ENCODE measurements around the gene E2F6.
A peak's percentile ranks its signal among the peaks of the same experiment; 100 is the strongest.
"Not testable (repeated sequence)": the region's sequence is repeated elsewhere in the genome, so short reads cannot be mapped to it uniquely, and the experiment has no call there.

E2F6 gene

GRCh38 chr2:11416186-11416585, 49.8 kb downstream of the E2F6 start:
- no peak for DNase-seq

GRCh38 chr2:11414372-11415124, 51.4 kb downstream of the E2F6 start:
- peak in 1 of 58 donors; percentile 25 for DNase-seq

DNA sequence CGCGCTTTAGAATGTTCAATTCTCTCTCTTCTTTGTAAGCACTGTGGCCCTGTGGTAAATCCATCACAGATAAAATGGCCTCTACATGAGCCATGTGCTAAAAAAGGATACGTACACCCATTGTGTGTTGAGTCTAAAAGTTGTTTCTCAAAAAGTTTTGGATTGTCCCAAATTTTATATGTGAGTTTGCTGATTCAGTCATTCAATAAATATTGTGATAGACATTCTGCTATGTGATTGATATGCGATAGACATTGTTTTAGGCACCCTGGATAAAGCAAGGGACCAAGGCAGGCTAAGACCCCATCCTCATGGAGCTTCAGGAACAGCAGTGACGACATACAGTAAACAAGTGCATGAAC, 53.5 kb downstream of the E2F6 start:
- DNase-seq: no peak

- peak in 19 of 58 donors; percentile 4 to 54 (median 26) for DNase-seq
Observed at GRCh38 chr2:11411768-11412448, 54.1 kb downstream of the E2F6 start.

DNA sequence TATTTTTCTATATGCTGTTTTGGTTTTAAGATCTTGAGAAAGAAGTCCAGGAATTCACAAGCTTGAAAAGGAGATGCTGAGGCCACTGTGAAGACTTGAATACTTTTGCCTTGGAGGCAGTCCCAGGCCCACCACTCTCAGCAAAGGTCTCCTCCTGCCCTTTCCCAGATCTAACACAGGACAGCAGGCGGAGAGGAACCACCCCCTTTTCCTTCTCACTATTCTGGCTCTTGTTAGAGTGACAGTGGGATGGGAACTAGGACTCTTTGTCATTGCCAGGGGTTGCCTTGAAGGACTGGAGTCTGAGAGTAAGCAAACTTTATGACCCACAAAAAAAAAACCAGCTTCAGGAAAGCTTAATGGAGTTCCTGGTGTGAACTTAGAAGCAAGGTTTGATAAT, 54.7 kb downstream of the E2F6 start:
- no peak for DNase-seq

DNA sequence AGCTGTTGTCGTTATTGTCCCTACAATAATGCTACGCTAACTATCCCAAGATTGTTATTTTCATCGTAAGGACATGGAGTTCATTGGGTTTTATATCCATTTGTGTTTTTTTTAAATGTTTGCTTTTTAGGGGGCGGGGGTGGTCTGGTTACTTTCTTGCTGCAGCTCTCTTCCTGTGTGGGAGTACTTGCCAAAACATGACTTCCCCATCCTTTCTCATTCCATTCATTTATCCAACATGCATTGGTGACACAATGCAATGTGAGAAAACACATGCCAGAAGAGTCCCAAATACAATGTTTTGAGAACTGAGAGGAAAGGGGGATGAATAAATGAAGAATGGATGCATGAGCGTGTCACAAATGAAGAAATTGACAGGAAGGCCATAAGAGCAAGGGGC, 55.9 kb downstream of the E2F6 start:
- DNase-seq: no peak

GRCh38 chr2:11409572-11409959, 56.4 kb downstream of the E2F6 start:
- no peak for DNase-seq

DNA sequence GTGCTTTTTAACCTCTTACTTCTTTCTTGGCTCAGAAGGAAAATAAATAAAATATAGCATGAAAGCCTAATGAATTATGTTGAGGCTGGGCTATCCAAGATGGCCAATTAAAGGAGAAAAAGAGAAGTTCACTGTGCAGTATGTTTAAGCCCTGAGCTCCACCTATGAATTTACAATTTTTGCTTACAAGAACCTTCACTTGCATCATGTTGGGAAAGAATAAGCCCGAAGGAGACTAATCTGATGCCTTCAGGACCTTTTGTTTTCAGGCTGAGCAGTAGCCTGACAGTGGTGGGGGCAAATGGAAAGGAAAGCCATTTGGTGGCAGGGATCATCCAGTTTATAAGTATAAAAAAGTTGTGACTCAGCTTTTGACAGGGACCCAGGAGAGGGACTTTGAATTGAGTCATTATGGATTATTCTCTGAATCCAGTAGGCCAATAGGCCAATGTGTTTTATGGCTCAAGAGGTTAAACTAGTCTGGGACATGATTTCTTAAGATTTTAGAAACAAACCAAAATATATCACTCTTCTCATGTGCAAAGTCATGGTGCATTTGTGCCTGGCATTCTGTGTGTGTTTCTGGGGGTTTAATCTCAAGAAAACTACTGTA, 56.9 kb downstream of the E2F6 start:
- DNase-seq: no peak

GRCh38 chr2:11407413-11407812, 58.5 kb downstream of the E2F6 start:
- DNase-seq: no peak

DNA sequence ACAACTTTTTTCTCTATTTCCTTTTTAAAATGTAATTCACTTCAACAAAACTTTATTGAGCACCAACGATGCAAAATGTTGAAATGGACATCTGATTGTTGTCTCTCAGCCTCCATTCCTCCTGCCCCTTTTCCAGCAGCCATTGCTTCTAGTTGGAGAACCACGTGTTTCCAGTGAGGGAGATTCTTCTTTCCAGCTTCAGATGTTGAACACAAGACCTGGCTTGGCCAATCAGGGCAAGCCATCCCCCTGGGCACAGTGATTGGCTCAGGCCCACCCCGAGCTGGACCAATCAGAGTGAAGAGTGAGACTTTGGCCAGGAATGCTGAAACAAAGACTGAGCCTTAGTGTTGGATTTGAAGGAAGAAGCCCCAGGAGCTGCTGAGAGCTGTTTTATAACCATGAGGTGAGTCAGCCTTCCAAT, 59.0 kb downstream of the E2F6 start:
- peak in 23 of 58 donors; percentile 8 to 83 (median 40) for DNase-seq

- peak in 3 of 58 donors; percentile 17 to 46 (median 18) for DNase-seq
Observed at GRCh38 chr2:11406267-11406957, 59.5 kb downstream of the E2F6 start.

DNA sequence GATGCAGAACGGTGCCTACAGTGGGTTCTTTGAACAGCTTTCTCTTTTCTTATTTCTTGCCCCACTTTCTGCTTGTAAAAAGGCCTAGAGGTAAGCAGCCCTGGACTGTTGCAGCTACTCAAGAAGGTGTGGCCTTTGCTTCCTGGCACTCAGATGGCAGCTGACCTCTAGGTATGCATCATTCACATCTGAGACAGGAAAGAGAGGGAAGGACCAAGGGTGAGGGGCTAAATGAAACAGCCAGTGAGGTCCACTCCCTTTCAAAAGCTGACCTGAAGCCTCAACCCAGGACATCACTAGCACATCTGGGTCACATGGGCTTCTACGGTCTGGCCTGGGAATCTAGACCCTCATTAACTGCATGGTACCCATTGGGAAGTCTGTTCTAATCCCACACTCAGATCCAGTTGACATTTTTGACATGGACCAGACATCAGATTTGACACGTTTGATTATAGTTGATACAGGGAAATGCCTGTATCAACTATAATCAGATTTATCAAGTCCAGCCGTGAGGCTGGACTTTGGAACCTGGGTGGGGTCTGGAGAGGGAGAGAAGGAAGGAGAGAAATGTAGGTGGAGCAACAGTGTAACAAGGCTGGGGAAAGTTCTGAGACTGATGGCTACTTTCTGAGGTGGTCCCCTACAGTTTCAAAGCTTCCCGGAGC, 60.2 kb downstream of the E2F6 start:
- DNase-seq: no peak

- DNase-seq: not testable (repeated sequence)
Observed at GRCh38 chr2:11405074-11405406, 60.9 kb downstream of the E2F6 start.

GRCh38 chr2:11404376-11405073, 61.4 kb downstream of the E2F6 start:
- DNase-seq: no peak

- DNase-seq: no peak
Observed at GRCh38 chr2:11402436-11402835, 63.5 kb downstream of the E2F6 start.

GRCh38 chr2:11399438-11399762, 66.6 kb downstream of the E2F6 start:
- DNase-seq: peak in 5 of 58 donors; percentile 25 to 51 (median 35)

- no peak for DNase-seq
Observed at GRCh38 chr2:11398750-11399437, 67.1 kb downstream of the E2F6 start.

DNA sequence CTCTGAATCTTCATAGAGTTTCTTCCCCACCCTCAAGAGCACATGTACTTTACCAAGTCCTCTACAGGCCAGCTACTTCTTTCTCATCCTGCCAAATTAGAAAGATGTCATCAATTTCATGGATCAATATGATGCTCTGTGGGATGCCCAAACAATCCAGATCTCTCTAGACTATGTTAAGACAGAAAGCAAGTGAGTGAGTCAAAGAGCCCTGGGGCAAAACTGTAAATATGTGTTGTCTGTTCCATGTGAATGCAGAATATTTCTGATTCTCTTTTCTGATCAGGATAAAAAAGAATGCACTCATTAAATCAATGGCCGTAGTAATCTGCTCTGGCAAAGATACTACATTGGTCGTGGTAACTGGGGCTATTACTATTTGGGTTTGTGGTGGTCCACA, 68.4 kb downstream of the E2F6 start:
- DNase-seq: no peak

- DNase-seq: no peak
Observed at GRCh38 chr2:11396467-11397445, 69.2 kb downstream of the E2F6 start.

All from anterior cingulate cortex (tissue), 58 donors.